IPS-NIHi7 (cell line): ENCODE measurements around the gene ACTR3.

Experiments used
- DNase-seq: peaks from one replicate; pipeline ENCODE4 v3.0.0; 2012; ENCODE audit warnings: mixed read lengths; ENCODE audit errors: extremely low spot score

ACTR3 gene

GRCh38 chr2:113876503-113877387 lies 13.1 kb upstream of the ACTR3 start:
- DNase-seq, result peak; percentile 51

- DNase-seq, result no peak
These were observed 11.9 kb upstream of the ACTR3 start for GRCh38 chr2:113877711-113878598.

DNA sequence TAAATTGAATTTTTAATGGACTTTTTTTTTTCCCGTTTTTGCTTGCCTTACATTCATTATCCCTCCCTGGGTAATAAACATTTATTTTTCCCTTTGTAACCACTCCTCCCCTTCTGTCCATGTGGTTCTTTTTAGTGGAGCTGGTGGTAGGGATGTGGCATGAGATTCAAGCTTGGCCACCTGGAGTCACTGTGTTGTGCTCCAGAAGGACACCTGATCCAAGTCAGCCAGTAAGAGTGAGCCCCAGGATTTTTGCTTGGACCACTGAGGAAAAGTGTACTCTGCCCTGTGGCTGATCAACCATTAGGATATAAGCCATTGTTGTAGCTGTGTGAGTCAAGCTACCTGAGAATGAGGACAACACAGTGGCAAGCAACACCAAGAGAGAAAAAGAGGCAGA lies 11.1 kb upstream of the ACTR3 start:
- no peak for DNase-seq

DNA sequence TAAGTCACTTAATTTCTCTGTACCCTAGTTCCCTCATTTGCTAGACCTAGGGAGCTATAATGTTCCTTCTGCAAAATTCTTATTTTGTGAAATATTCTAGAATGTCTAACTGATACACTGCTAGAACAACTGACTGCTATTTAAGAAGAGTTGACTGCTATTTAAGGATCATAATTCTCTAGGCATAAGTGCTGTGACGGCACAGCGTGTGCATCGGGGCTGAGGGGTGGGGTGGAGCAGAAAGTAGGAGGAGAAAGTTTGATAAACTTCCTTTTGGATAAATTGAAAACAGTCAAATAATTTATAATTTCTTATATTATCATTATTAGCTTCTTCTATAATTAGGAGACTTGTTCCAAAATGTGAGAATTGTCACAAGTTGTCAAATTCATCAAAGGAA lies 10.4 kb upstream of the ACTR3 start:
- DNase-seq, result no peak

- DNase-seq, result no peak
These were observed 3.3 kb upstream of the ACTR3 start for GRCh38 chr2:113886479-113887008.

- DNase-seq, result no peak
These were observed 2.7 kb upstream of the ACTR3 start for GRCh38 chr2:113887009-113887792.

DNA sequence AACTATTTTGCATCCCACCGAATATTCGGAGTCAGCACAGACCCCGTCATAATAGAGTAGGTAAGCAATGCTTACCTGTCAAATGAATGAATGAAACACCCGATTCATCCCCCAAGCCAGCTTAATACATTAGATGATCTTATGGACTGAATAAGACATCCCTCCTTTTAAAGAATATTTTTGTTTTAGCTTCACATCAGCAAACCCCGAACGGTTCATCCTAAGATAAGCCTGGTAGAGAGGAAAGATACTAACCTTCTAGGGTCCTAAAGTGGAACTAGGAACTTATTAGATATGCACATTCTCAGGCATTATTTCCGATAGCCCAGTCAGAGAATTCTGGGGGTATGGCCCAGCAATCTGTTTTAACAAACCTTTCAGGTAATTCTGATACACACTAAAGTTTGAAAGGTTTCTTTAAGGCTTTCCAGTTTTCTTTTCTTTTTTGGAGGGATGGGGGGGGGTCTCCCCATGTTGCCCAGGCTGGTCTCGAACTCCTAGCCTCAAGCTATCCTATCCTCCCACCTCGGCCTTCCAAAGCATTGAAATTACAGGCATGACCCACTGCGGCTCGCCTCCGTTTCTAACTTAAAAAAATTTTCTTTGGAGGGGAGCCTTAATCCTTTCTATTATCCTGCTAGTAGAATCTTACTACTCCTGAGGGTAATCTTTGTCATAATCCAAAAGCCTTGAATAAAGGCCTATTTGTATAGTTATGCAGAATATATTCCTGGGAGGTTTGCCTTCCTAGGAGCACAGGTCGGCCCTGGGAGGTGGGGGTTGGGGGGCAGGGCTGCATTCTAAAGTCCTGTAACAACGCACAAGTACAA lies 1.0 kb upstream of the ACTR3 start:
- DNase-seq, result no peak

GRCh38 chr2:113890253-113891235 lies 655 bp downstream of the ACTR3 start:
- DNase-seq, result peak; percentile 38

- no peak for DNase-seq
These were observed 1.5 kb downstream of the ACTR3 start for GRCh38 chr2:113891265-113891959.

DNA sequence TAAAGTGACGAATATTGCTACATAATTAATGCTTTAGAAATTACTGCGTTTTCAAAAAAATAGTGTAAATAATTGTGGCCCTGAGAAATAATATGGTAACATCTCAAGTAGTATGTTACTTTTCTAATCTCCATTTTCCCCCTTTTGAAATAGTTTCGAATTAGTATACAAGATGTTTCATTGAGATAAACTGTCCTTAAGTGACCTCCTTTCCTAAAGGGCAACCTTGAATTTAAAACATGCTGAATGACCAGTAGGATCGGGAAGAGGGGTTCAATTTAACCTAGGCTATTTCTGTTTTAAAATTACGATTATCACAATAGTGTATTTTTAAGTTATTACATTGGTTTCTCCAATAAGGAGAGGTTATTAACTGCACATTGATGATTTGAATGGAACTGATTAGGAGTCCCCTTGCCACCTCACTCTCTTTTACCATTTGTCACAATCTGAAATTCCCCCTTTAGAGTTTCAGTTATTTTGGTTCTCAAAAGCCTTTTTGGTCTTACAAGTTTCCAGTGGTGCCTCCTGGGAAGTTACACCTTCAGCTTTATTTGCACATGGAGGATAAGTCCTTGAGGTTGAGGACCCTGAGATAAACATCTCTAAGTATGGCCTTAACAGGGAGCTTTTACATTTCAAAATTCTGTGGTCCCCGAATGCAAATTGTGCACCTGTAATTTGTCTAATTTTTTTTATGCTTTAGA lies 2.3 kb downstream of the ACTR3 start:
- no peak for DNase-seq

DNA sequence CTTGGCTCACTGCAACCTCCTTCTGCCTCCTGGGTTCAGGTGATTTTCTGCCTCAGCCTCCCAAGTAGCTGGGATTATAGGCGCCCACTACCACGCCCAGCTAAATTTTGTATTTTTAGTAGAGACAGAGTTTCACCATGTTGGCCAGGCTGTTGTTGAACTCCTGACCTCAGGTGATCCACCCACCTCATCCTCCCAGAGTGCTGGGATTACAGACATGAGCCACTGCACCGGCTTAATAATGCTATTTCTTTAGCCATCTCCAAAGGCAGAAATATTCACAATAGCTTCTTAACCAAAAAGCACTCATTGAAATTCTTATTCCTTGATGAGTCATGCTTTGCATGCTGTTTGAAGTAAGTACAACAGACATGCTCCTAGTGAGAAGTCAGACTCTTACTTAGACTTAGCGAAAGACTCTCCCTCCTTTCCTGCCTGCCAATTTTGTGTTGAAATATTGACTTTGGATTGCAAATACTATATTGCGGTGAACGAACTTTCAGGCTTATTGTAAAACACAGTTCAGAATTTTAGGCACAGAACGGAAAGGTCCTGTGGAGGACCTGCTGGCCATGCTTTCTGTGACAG lies 4.4 kb downstream of the ACTR3 start:
- DNase-seq, result no peak

- DNase-seq, result no peak
These were observed 5.4 kb downstream of the ACTR3 start for GRCh38 chr2:113895301-113895700.

DNA sequence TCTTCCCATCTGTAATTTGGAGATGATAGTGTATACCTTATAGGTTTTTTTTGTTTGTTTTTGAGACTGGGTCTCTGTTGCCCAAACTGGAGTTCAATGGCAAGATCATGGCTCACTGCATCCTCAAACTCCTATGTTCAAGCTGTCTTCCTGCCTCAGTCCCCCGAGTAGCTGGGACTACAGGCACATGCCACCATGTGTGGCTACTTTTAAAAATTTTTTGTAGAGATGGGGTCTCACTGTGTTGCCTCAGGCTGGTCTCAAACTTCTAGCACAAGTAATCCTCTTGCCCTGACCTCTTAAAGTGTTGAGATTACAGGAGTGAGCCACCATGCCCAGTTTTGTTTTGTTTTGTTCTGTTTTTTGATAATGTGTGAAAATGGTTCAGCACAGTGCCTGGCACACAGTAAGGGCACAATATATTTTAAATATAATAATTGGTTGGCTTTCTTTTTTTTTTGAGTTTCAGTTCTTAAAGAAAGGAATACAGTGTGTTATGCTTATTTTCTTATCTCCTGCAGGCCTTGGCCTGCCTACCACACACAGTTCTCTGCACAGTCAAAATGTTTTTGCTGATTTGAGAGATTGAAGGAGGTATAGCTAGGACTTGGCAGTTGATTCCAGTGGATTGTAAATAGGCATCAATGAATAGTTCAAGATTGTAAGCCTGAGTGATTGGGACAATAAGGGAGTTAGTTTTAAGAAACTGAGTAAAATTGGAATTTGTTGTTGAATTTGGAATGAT lies 6.1 kb downstream of the ACTR3 start:
- DNase-seq, result no peak

GRCh38 chr2:113896791-113897190 lies 6.9 kb downstream of the ACTR3 start:
- no peak for DNase-seq

DNA sequence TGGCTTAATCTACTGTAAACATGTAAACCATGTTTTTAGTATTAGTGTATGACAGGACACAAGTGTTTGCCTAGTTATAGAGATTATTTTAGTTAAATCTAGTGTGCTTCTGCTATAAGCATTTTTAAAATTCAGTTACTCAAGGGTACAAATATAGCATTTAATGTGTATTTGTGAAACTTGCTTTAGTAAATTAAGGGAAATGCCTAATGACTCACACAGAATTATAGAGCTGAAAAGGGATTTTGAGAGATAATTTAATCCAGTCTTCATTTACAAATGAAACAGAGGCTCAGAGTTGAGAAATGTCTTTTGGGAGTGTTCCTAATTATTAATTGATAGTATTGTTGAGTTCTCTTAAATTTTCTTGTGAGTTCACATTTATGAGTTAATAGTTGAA lies 8.2 kb downstream of the ACTR3 start:
- no peak for DNase-seq

GRCh38 chr2:113899166-113899565 lies 9.3 kb downstream of the ACTR3 start:
- no peak for DNase-seq

DNA sequence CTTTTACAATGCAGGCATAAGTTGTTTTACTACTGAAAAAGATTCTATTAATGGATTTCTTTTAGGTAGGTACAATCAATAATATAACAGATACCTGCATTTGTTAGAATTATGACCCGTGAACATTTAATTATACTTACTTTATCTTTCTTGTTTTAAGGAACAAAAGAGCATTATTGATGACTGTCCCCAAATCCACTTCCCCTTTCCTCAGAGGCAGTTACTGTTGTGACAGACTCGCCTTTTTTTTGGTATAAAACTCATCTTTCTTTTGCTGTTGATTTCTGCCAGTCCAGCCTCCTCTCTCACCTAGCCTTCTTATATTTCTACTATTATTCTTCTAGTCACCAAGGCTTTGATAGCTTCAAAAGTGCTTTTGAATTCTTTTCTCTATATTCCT lies 12.1 kb downstream of the ACTR3 start:
- no peak for DNase-seq
